CD14-positive monocyte (primary cell): ENCODE data around the gene CDC42EP2. TPM values are rescaled to one million over a fixed set of nuclear protein-coding genes. Genes with fewer than 3 reads are reported as not detected.
A peak's percentile ranks its signal among the peaks of the same experiment; 100 is the strongest.

Experiments
- DNase-seq, 3 donors: peaks; one replicate each; pipeline ENCODE4 v3.0.0-alpha.2; 2011 to 2022
- H2AFZ ChIP-seq: 2 replicates; pipeline ENCODE4 v1.6.0; 2012; ENCODE audit warnings: mild to moderate bottlenecking, low read depth, low read length, inconsistent platforms; ENCODE audit not compliant: insufficient read depth, poor library complexity, severe bottlenecking
- H3K27ac ChIP-seq, 2 donors: 1 replicate in 1 of 2; 2 replicates in 1 of 2; pipeline ENCODE4 v1.5.1; 2012 to 2013; ENCODE audit warnings: low read length in 2 of 2, control low read depth in 1 of 2, inconsistent platforms in 1 of 2, low read depth in 1 of 2, mild to moderate bottlenecking in 1 of 2
- H3K27me3 ChIP-seq, 2 donors: one replicate each; pipeline versions ENCODE4 v1.6.0 to v1.6.1; 2011 to 2013; ENCODE audit warnings: low read length in 2 of 2; ENCODE audit not compliant: control insufficient read depth in 2 of 2, insufficient read depth in 2 of 2
- H3K36me3 ChIP-seq, 2 donors: replicated peaks in 1 of 2; 1 replicate in 1 of 2; 2 replicates in 1 of 2; pipeline versions ENCODE4 v1.5.1 to v1.6.1; 2012 to 2013; ENCODE audit warnings: low read length in 2 of 2, control low read depth in 1 of 2, inconsistent platforms in 1 of 2, mild to moderate bottlenecking in 1 of 2; ENCODE audit not compliant: insufficient read depth in 2 of 2, control insufficient read depth in 1 of 2
- H3K4me1 ChIP-seq, 2 donors: 1 replicate in 1 of 2; 2 replicates in 1 of 2; pipeline versions ENCODE4 v1.5.1 to v1.6.1; 2012 to 2013; ENCODE audit warnings: low read length in 2 of 2, control low read depth in 1 of 2, inconsistent platforms in 1 of 2, mild to moderate bottlenecking in 1 of 2, moderate library complexity in 1 of 2; ENCODE audit not compliant: insufficient read depth in 2 of 2, control insufficient read depth in 1 of 2
- H3K4me2 ChIP-seq: replicated peaks from 2 replicates; pipeline ENCODE3; 2012; ENCODE audit warnings: low read length, moderate library complexity, mild to moderate bottlenecking; ENCODE audit not compliant: poor library complexity, severe bottlenecking; ENCODE audit errors: extremely low read depth
- H3K4me3 ChIP-seq, 3 experiments: fragments of 200-600 bp in 1 of 3; sonication (generic) in 1 of 3; replicated peaks in 1 of 3; 1 replicate in 2 of 3; 2 replicates in 1 of 3; pipeline ENCODE4 v1.5.1; 2011 to 2013; ENCODE audit warnings: low read length in 3 of 3, mild to moderate bottlenecking in 3 of 3, control low read depth in 2 of 3, low read depth in 2 of 3, inconsistent platforms in 1 of 3, moderate library complexity in 1 of 3
- H3K79me2 ChIP-seq: 2 replicates; pipeline ENCODE4 v1.6.0; 2012; ENCODE audit warnings: mild to moderate bottlenecking, control low read depth, inconsistent platforms, low read length, moderate library complexity; ENCODE audit not compliant: insufficient read depth
- H3K9ac ChIP-seq: 2 replicates; pipeline ENCODE4 v1.6.0; 2017; ENCODE audit warnings: low read length, mild to moderate bottlenecking; ENCODE audit not compliant: insufficient read depth, poor library complexity, severe bottlenecking
- H3K9me3 ChIP-seq, 2 donors: replicated peaks in 1 of 2; 1 replicate in 1 of 2; 2 replicates in 1 of 2; pipeline versions ENCODE4 v1.5.1 to v1.6.1; 2012 to 2013; ENCODE audit warnings: low read length in 2 of 2, control low read depth in 1 of 2; ENCODE audit not compliant: control insufficient read depth in 1 of 2, insufficient read depth in 1 of 2
- H4K20me1 ChIP-seq: 2 replicates; pipeline ENCODE4 v1.6.0; 2012; ENCODE audit warnings: mild to moderate bottlenecking, low read length, control low read depth, moderate library complexity; ENCODE audit not compliant: insufficient read depth
- H3K27ac Mint-ChIP-seq, 7 donors: one replicate each; pipeline ENCODE4 v1.8.0; 2020; ENCODE audit warnings: mild to moderate bottlenecking in 7 of 7, mixed read lengths in 7 of 7, moderate library complexity in 6 of 7, inconsistent platforms in 2 of 7
- H3K27me3 Mint-ChIP-seq, 3 donors: one replicate each; pipeline ENCODE4 v1.8.0; 2021 to 2022; ENCODE audit warnings: low read depth in 3 of 3, mild to moderate bottlenecking in 3 of 3, mixed read lengths in 3 of 3, moderate library complexity in 3 of 3, inconsistent platforms in 1 of 3
- H3K36me3 Mint-ChIP-seq, 2 donors: one replicate each; pipeline ENCODE4 v1.8.0; 2020; ENCODE audit warnings: mixed read lengths in 2 of 2, inconsistent platforms in 1 of 2, mild to moderate bottlenecking in 1 of 2
- H3K4me1 Mint-ChIP-seq: one replicate; pipeline ENCODE4 v1.8.0; 2020; ENCODE audit warnings: mild to moderate bottlenecking, mixed read lengths
- H3K4me3 Mint-ChIP-seq, 2 donors: one replicate each; pipeline ENCODE4 v1.8.0; 2020; ENCODE audit warnings: mild to moderate bottlenecking in 2 of 2, mixed read lengths in 2 of 2, moderate library complexity in 1 of 2
- H3K9me3 Mint-ChIP-seq, 7 donors: one replicate each; pipeline ENCODE4 v1.8.0; 2020 to 2022; ENCODE audit warnings: mixed read lengths in 7 of 7, mild to moderate bottlenecking in 6 of 7, moderate library complexity in 6 of 7, inconsistent platforms in 2 of 7
- WGBS: methylation state at CpG from one replicate; pipeline ENCODE4 v1.1.5; 2013; ENCODE audit warnings: missing lambda C conversion rate; ENCODE audit not compliant: insufficient coverage; 5-methylcytosine and 5-hydroxymethylcytosine counted together
- intact Hi-C, 2 donors: fragments of 100-400 bp; cut with micrococcal nuclease; formaldehyde crosslinking; loops; one replicate each; pipeline versions ENCODE4 v1.15.0 to v1.15.1; 2023
- polyA plus RNA-seq, 3 donors: library from polyadenylated mRNA; depleted of rRNA in 1 of 3; unstranded in 2 of 3; stranded (reverse) in 1 of 3; fragments of 300-500 nt in 2 of 3; fragments of >200 nt in 1 of 3; fragmentation: Illumina TruSeq in 2 of 3; gene quantifications; 1 replicate in 2 of 3; 2 replicates in 1 of 3; pipeline ENCODE4 v1.2.3, GENCODE V29; 2012 to 2021
- TF ChIP-seq, protein P1 (sequence below): fragments of 200-600 bp; IDR thresholded peaks from one replicate; pipeline ENCODE4 v1.8.0; 2022; ENCODE audit warnings: antibody characterized with exemption, mild to moderate bottlenecking

CDC42EP2 gene
- polyA plus RNA-seq, 3 donors = 5.4 to 15.6 (median 10.1) TPM

DNA sequence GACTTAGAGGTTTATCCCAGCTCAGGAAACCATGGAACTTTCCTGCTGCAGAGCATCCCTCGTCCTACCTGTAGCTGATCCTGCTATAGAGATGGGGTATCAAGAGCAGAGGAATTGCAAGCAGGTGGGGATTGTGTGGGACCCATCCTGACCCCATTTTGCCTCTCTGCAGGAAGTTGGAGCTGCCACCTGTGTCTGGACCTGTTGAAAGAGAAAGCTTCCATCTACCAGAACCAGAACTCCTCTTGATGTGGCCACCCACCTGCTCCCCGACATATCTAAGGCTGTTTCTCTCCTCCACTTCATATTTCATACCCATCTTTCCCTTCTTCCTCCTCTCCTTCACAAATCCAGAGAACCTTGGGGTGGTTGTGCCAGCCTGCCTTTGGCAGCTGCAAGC is 36.8 kb downstream of the CDC42EP2 start:
- Mint-ChIP-seq H3K27ac (peak overlapping the region in 1 of 7 donors; percentile 8), H3K4me3 (no peak overlapping the region), H3K4me1 (peaks cover 20% of the 10 kb centered on the region), H3K36me3 (peaks cover 42 to 60% of the 10 kb centered on the region in 2 donors), H3K9me3 (no peaks in the 10 kb centered on the region), H3K27me3 (peaks cover 4 to 10% (median 6%) of the 10 kb centered on the region in 3 donors)
- TF ChIP-seq, protein P1, sequence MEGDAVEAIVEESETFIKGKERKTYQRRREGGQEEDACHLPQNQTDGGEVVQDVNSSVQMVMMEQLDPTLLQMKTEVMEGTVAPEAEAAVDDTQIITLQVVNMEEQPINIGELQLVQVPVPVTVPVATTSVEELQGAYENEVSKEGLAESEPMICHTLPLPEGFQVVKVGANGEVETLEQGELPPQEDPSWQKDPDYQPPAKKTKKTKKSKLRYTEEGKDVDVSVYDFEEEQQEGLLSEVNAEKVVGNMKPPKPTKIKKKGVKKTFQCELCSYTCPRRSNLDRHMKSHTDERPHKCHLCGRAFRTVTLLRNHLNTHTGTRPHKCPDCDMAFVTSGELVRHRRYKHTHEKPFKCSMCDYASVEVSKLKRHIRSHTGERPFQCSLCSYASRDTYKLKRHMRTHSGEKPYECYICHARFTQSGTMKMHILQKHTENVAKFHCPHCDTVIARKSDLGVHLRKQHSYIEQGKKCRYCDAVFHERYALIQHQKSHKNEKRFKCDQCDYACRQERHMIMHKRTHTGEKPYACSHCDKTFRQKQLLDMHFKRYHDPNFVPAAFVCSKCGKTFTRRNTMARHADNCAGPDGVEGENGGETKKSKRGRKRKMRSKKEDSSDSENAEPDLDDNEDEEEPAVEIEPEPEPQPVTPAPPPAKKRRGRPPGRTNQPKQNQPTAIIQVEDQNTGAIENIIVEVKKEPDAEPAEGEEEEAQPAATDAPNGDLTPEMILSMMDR = no peak
- DNase-seq = no peak
- H3K4me3 ChIP-seq = no peak overlapping the region
- peaks cover 3% of the 10 kb centered on the region for H4K20me1 ChIP-seq
- H3K4me2 ChIP-seq = no peak overlapping the region
- intact Hi-C loops = no loop called here
- WGBS = 100% methylated on average over 1 of the region's 2 CpGs
- H3K79me2 ChIP-seq = no peaks in the 10 kb centered on the region
- peaks cover 56 to 62% of the 10 kb centered on the region in 2 donors for H3K36me3 ChIP-seq
- peaks cover 15 to 23% of the 10 kb centered on the region in 2 donors for H3K4me1 ChIP-seq
- H2AFZ ChIP-seq = no peak overlapping the region
- H3K27me3 ChIP-seq = peaks cover 0 to 6% of the 10 kb centered on the region in 2 donors
- H3K9ac ChIP-seq = no peak overlapping the region
- no peak overlapping the region for H3K27ac ChIP-seq
- no peaks in the 10 kb centered on the region for H3K9me3 ChIP-seq

DNA sequence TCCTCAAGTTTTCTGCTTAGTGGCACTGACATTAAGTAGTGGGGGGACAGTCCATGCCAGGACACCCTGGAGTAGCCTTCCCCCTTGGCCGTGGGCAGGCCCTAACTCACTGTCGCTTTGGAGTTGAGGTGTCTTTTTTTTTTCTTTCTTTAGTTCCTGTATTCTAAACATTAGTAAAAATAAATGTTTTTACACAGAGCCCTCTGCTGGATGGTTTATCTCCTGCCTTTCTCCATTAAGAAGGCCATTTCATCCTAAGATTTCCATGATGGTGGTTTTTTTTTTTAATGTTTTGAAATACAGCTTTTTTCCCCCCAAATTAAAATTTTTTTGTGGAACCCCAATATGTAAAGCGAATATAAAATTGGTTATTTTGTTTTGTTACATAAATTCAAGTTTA is 38.1 kb downstream of the CDC42EP2 start:
- no peaks in the 10 kb centered on the region for H3K9me3 ChIP-seq
- Mint-ChIP-seq H3K27me3 (peaks cover 6 to 18% (median 10%) of the 10 kb centered on the region in 3 donors), H3K4me1 (peaks cover 20% of the 10 kb centered on the region), H3K4me3 (no peak overlapping the region), H3K27ac (peak overlapping the region in 6 of 7 donors; percentile 50 to 85 (median 78)), H3K36me3 (peaks cover 39 to 47% of the 10 kb centered on the region in 2 donors), H3K9me3 (no peaks in the 10 kb centered on the region)
- TF ChIP-seq, protein P1 = peak; percentile 39
- H3K4me2 ChIP-seq = no peak overlapping the region
- H3K36me3 ChIP-seq = peaks cover 46 to 49% of the 10 kb centered on the region in 2 donors
- DNase-seq = peak in 1 of 3 donors; percentile 30
- H3K4me1 ChIP-seq = peaks cover 15 to 23% of the 10 kb centered on the region in 2 donors
- H3K79me2 ChIP-seq = no peaks in the 10 kb centered on the region
- H3K27ac ChIP-seq = peak overlapping the region in 1 of 2 donors; percentile 8
- no peak overlapping the region for H3K9ac ChIP-seq
- intact Hi-C loops = no loop called here
- no CpG with 5 or more reads among the region's 3 CpGs for WGBS
- H4K20me1 ChIP-seq = peaks cover 7% of the 10 kb centered on the region
- H3K4me3 ChIP-seq = no peak overlapping the region
- peaks cover 0 to 14% of the 10 kb centered on the region in 2 donors for H3K27me3 ChIP-seq
- no peak overlapping the region for H2AFZ ChIP-seq
